HepG2 (cell line): ENCODE data around the gene NEDD4L. TPM values are rescaled to one million over a fixed set of nuclear protein-coding genes. Genes with fewer than 3 reads are reported as not detected.

ENCODE experiments used
- ARNTL ChIP-seq: sonication (generic); formaldehyde crosslinking; IDR thresholded peaks from 2 replicates; pipeline ENCODE4 v1.4.0; 2020; ENCODE audit warnings: mild to moderate bottlenecking, missing genetic modification reagents
- ATF3 ChIP-seq: sonication (generic); formaldehyde crosslinking; IDR thresholded peaks from 2 replicates; pipeline ENCODE4 v1.4.0; 2020; ENCODE audit warnings: missing genetic modification reagents
- FOXK2 ChIP-seq: fragments of 450-650 bp; IDR thresholded peaks from 2 replicates; pipeline ENCODE4 v1.6.1; 2016
- FOXM1 ChIP-seq: sonication (generic); formaldehyde crosslinking; IDR thresholded peaks from 2 replicates; pipeline ENCODE4 v1.5.0; 2020; ENCODE audit warnings: missing genetic modification reagents
- GMEB2 ChIP-seq: IDR thresholded peaks from 2 replicates; pipeline ENCODE4 v1.6.1; 2016; ENCODE audit warnings: missing biosample characterization, missing genetic modification reagents, low read depth
- KMT2B ChIP-seq: IDR thresholded peaks from 2 replicates; pipeline ENCODE4 v1.6.1; 2016; ENCODE audit warnings: missing genetic modification reagents, missing compliant biosample characterization
- MZF1 ChIP-seq: sonication (generic); formaldehyde crosslinking; IDR thresholded peaks from 2 replicates; pipeline ENCODE4 v1.8.1; 2023; ENCODE audit warnings: mild to moderate bottlenecking, missing genetic modification reagents, borderline replicate concordance
- NCOA2 ChIP-seq: sonication (generic); formaldehyde crosslinking; IDR thresholded peaks from 2 replicates; pipeline ENCODE4 v1.8.0; 2022; ENCODE audit warnings: inconsistent platforms
- NR2F1 ChIP-seq, 2 experiments: fragments of 450-650 bp in 1 of 2; formaldehyde crosslinking in 1 of 2; IDR thresholded peaks; 2 replicates each; pipeline versions ENCODE4 v1.5.0 to v1.6.1; 2016 to 2020; ENCODE audit warnings: mild to moderate bottlenecking in 1 of 2, missing compliant biosample characterization in 1 of 2, missing genetic modification reagents in 1 of 2, moderate library complexity in 1 of 2
- NR3C1 ChIP-seq: sonication (generic); formaldehyde crosslinking; IDR thresholded peaks from 2 replicates; pipeline ENCODE4 v1.4.0; 2020; ENCODE audit warnings: missing genetic modification reagents
- ONECUT2 ChIP-seq: sonication (generic); formaldehyde crosslinking; IDR thresholded peaks from 2 replicates; pipeline ENCODE4 v1.4.0; 2020; ENCODE audit warnings: missing genetic modification reagents
- PHF5A ChIP-seq: IDR thresholded peaks from one replicate; pipeline ENCODE4 v1.6.1; 2018; ENCODE audit warnings: low read depth, missing genetic modification reagents; ENCODE audit not compliant: unreplicated experiment
- SMARCC2 ChIP-seq: fragments of 450-650 bp; IDR thresholded peaks from 2 replicates; pipeline ENCODE4 v1.6.1; 2017; ENCODE audit warnings: antibody characterized with exemption, mild to moderate bottlenecking
- SP1 ChIP-seq, 2 experiments: fragments of 450-650 bp in 1 of 2; sonication (generic) in 1 of 2; formaldehyde crosslinking in 1 of 2; IDR thresholded peaks; 2 replicates each; pipeline versions ENCODE4 v1.4.0 to v1.6.1; 2016 to 2020; ENCODE audit warnings: missing genetic modification reagents in 1 of 2
- THRA ChIP-seq: sonication (generic); formaldehyde crosslinking; IDR thresholded peaks from 2 replicates; pipeline ENCODE4 v1.4.0; 2020; ENCODE audit warnings: missing genetic modification reagents, borderline replicate concordance
- ZFP37 ChIP-seq: sonication (generic); formaldehyde crosslinking; IDR thresholded peaks from 2 replicates; pipeline ENCODE4 v1.4.0; 2020; ENCODE audit warnings: missing genetic modification reagents, borderline replicate concordance
- ZNF333 ChIP-seq: sonication (generic); formaldehyde crosslinking; IDR thresholded peaks from 2 replicates; pipeline ENCODE4 v1.4.0; 2020; ENCODE audit warnings: mild to moderate bottlenecking, missing genetic modification reagents, borderline replicate concordance
- ZNF550 ChIP-seq: sonication (generic); formaldehyde crosslinking; IDR thresholded peaks from 2 replicates; pipeline ENCODE4 v1.4.0; 2020; ENCODE audit warnings: mild to moderate bottlenecking, missing genetic modification reagents, borderline replicate concordance
- ZNF605 ChIP-seq: sonication (generic); formaldehyde crosslinking; IDR thresholded peaks from 2 replicates; pipeline ENCODE4 v1.8.0; 2022; ENCODE audit warnings: mild to moderate bottlenecking, missing genetic modification reagents
- ZNF644 ChIP-seq: IDR thresholded peaks from 2 replicates; pipeline ENCODE4 v1.6.1; 2016; ENCODE audit warnings: low read depth
- polyA plus RNA-seq, 8 experiments: library from polyadenylated mRNA; depleted of rRNA in 3 of 8; stranded (reverse) in 7 of 8; unstranded in 1 of 8; fragments of >200 nt; fragmentation: Illumina TruSeq in 4 of 8; extraction: Trizol in 4 of 8; gene quantifications; 2 replicates each; pipeline versions ENCODE4 v1.2.1 to v1.2.3, GENCODE V29; 2011 to 2016; ENCODE audit warnings: low read depth in 4 of 8, missing spikeins in 1 of 8, mixed read lengths in 1 of 8; ENCODE audit not compliant: insufficient read depth in 1 of 8
- total RNA-seq, 5 experiments: library from RNA; depleted of rRNA; stranded (reverse); fragments of >200 nt; fragmentation: Illumina TruSeq; extraction: Trizol; gene quantifications; 2 replicates each; pipeline ENCODE4 v1.2.3, GENCODE V29; 2016; ENCODE audit warnings: low read depth in 1 of 5
- TF ChIP-seq, protein P1 (sequence below): sonication (generic); formaldehyde crosslinking; conservative IDR thresholded peaks from 2 replicates; pipeline ENCODE4 v1.8.1; 2023; ENCODE audit warnings: missing genetic modification reagents

NEDD4L gene
- total and polyA plus RNA-seq, 2 of the 13 experiments (the other 11 are each of a cell fraction or from before 2014, with no cell fraction given), result 168 to 390 TPM

GRCh38 chr18:58416014-58416703, 372.1 kb downstream of the NEDD4L start (continued):
- no peak for TF ChIP-seq SP1 (IDR thresholded peaks at IDR 0.05)
- no peak for TF ChIP-seq SP1 (CRISPR knock-in tag; IDR thresholded peaks at IDR 0.05)
- no peak for TF ChIP-seq THRA (CRISPR knock-in tag)
- TF ChIP-seq NR3C1 (CRISPR knock-in tag), result no peak
- TF ChIP-seq, protein P1, sequence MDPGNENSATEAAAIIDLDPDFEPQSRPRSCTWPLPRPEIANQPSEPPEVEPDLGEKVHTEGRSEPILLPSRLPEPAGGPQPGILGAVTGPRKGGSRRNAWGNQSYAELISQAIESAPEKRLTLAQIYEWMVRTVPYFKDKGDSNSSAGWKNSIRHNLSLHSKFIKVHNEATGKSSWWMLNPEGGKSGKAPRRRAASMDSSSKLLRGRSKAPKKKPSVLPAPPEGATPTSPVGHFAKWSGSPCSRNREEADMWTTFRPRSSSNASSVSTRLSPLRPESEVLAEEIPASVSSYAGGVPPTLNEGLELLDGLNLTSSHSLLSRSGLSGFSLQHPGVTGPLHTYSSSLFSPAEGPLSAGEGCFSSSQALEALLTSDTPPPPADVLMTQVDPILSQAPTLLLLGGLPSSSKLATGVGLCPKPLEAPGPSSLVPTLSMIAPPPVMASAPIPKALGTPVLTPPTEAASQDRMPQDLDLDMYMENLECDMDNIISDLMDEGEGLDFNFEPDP (CRISPR knock-in tag), result no peak
- 0 out of 2 replicates have a peak, but pooled peaks have one; percentile 23 for TF ChIP-seq ZFP37 (CRISPR knock-in tag)
- no peak for TF ChIP-seq ZNF550
- TF ChIP-seq ATF3 (CRISPR knock-in tag), result no peak
- TF ChIP-seq ARNTL, result no peak
- no peak for TF ChIP-seq GMEB2
- no peak for TF ChIP-seq PHF5A (CRISPR knock-in tag)
- TF ChIP-seq NR2F1 (CRISPR knock-in tag; IDR thresholded peaks at IDR 0.05), result no peak
- no peak for TF ChIP-seq ZNF644 (CRISPR knock-in tag)
- no peak; the same call in 1 of the 2 replicates for TF ChIP-seq ONECUT2 (CRISPR knock-in tag)
- no peak for TF ChIP-seq FOXM1
- TF ChIP-seq FOXK2, result no peak
- TF ChIP-seq SMARCC2, result no peak
- TF ChIP-seq NCOA2, result no peak
- TF ChIP-seq KMT2B, result no peak
- no peak for TF ChIP-seq MZF1
- no peak for TF ChIP-seq ZNF333
- TF ChIP-seq ZNF605 (CRISPR knock-in tag), result no peak
